Endothelial cell of umbilical vein (primary cell): ENCODE results near the gene C1orf116. TPM values are rescaled to one million over a fixed set of nuclear protein-coding genes. Genes with fewer than 3 reads are reported as not detected.

Experiments
- BruUV-seq: library from RNA; stranded (reverse); fragments of 400-500 nt; replicated peaks from 2 replicates; lab custom pipeline; 2021; lab: Mats Ljungman, UMichigan
- CTCF ChIA-PET: fragments of 300-600, 350-600 bp; sonication (Branson Sonifier 250); formaldehyde crosslinking; loops from one replicate; lab custom pipeline; 2021; ENCODE audit warnings: antibody characterized with exemption, inconsistent platforms; lab: Charles Lee
- POLR2A ChIA-PET: fragments of 300-600, 350-600 bp; sonication (Branson Sonifier 250); formaldehyde crosslinking; loops from one replicate; lab custom pipeline; 2021; ENCODE audit warnings: antibody characterized with exemption, inconsistent platforms; lab: Charles Lee
- DNase-seq: peaks from one replicate; pipeline ENCODE4 v3.0.0-alpha.2; 2011; ENCODE audit warnings: low read depth, low spot score
- FAIRE-seq: peaks from 2 replicates; lab custom pipeline; 2011; peaks lifted over from hg19 to GRCh38; lab: Jason Lieb, UNC
- H2AFZ ChIP-seq: 2 replicates; pipeline ENCODE4 v1.6.0; 2012; ENCODE audit warnings: low read depth, low read length, control low read depth, inconsistent platforms
- H3K27ac ChIP-seq: 2 replicates; pipeline ENCODE4 v1.5.1; 2011; ENCODE audit warnings: low read depth, mild to moderate bottlenecking, control low read depth, low read length, moderate library complexity; ENCODE audit not compliant: insufficient read depth
- H3K27me3 ChIP-seq, 2 experiments: 2 replicates each; pipeline versions ENCODE4 v1.6.0 to v1.6.1; 2011; ENCODE audit warnings: low read length in 2 of 2, mixed read lengths in 1 of 2; ENCODE audit not compliant: control insufficient read depth in 2 of 2, insufficient read depth in 2 of 2
- H3K36me3 ChIP-seq, 2 experiments: 2 replicates in 1 of 2; 3 replicates in 1 of 2; pipeline ENCODE4 v1.5.1; 2011; ENCODE audit warnings: low read length in 2 of 2, mild to moderate bottlenecking in 1 of 2, moderate library complexity in 1 of 2; ENCODE audit not compliant: control insufficient read depth in 2 of 2, insufficient read depth in 2 of 2; ENCODE audit errors: extremely low read depth in 1 of 2
- H3K4me1 ChIP-seq: 3 replicates; pipeline ENCODE4 v1.5.1; 2011; ENCODE audit warnings: mild to moderate bottlenecking, low read length; ENCODE audit not compliant: control insufficient read depth, insufficient read depth; ENCODE audit errors: extremely low read depth
- H3K4me2 ChIP-seq: 2 replicates; pipeline ENCODE4 v1.6.1; 2011; ENCODE audit warnings: low read length, control low read depth, mixed read lengths; ENCODE audit not compliant: insufficient read depth
- H3K4me3 ChIP-seq, 3 experiments: fragments of 200-600 bp in 1 of 3; sonication (generic), shearing (Covaris generic) in 1 of 3; replicated peaks in 1 of 3; 2 replicates each; pipeline ENCODE4 v1.5.1; 2011 to 2016; ENCODE audit warnings: control low read depth in 3 of 3, low read length in 3 of 3, mild to moderate bottlenecking in 2 of 3, inconsistent platforms in 1 of 3, low read depth in 1 of 3, moderate library complexity in 1 of 3; ENCODE audit not compliant: insufficient read depth in 1 of 3
- H3K79me2 ChIP-seq: 2 replicates; pipeline ENCODE4 v1.6.0; 2012; ENCODE audit warnings: low read length, inconsistent platforms; ENCODE audit not compliant: control insufficient read depth, insufficient read depth
- H3K9ac ChIP-seq: replicated peaks from 2 replicates; pipeline ENCODE3; 2011; ENCODE audit warnings: low read length, control low read depth; ENCODE audit not compliant: insufficient read depth; ENCODE audit errors: extremely low read depth
- H3K9me1 ChIP-seq: replicated peaks from 3 replicates; pipeline ENCODE4 v1.6.0; 2011; ENCODE audit warnings: mild to moderate bottlenecking, low read length; ENCODE audit not compliant: control insufficient read depth, insufficient read depth; ENCODE audit errors: extremely low read depth
- H3K9me3 ChIP-seq: replicated peaks from 2 replicates; pipeline ENCODE4 v1.5.1; 2012; ENCODE audit warnings: low read length, inconsistent platforms; ENCODE audit not compliant: control insufficient read depth, insufficient read depth
- H4K20me1 ChIP-seq: replicated peaks from 2 replicates; pipeline ENCODE3; 2011; ENCODE audit warnings: mild to moderate bottlenecking, low read length; ENCODE audit not compliant: control insufficient read depth, insufficient read depth; ENCODE audit errors: extremely low read depth
- EZH2 ChIP-seq: IDR thresholded peaks from 2 replicates; pipeline ENCODE4 v1.6.1; 2012; ENCODE audit warnings: borderline replicate concordance, low read depth, mild to moderate bottlenecking, moderate library complexity, low read length, inconsistent platforms; ENCODE audit not compliant: severe bottlenecking
- FOS ChIP-seq: IDR thresholded peaks from 2 replicates; pipeline ENCODE4 v1.6.1; 2011; ENCODE audit warnings: mild to moderate bottlenecking, low read length, moderate library complexity, borderline replicate concordance; ENCODE audit not compliant: insufficient read depth
- GATA2 ChIP-seq: IDR thresholded peaks from 2 replicates; pipeline ENCODE4 v1.7.0; 2011; ENCODE audit warnings: low read depth, mild to moderate bottlenecking, moderate library complexity, mixed read lengths, low read length; ENCODE audit not compliant: insufficient read length, insufficient read depth
- JUN ChIP-seq: IDR thresholded peaks from 2 replicates; pipeline ENCODE4 v1.6.1; 2011; ENCODE audit warnings: borderline replicate concordance, low read depth; ENCODE audit not compliant: insufficient read length, insufficient read depth
- MYC ChIP-seq: IDR thresholded peaks from one replicate; pipeline ENCODE4 v1.6.1; 2011; ENCODE audit warnings: mild to moderate bottlenecking, low read depth, low read length
- POLR2A ChIP-seq: IDR thresholded peaks from 2 replicates; pipeline ENCODE4 v1.6.1; 2012; ENCODE audit warnings: low read depth, mild to moderate bottlenecking, control low read depth, low read length
- POLR2AphosphoS5 ChIP-seq: IDR thresholded peaks from 2 replicates; pipeline ENCODE4 v1.6.1; 2012; ENCODE audit warnings: low read depth, mild to moderate bottlenecking, control low read depth, low read length, moderate library complexity; ENCODE audit not compliant: insufficient read depth
- dilution Hi-C: fragments of 300-500 bp; cut with MboI; formaldehyde crosslinking; loops from one replicate; pipeline ENCODE4 v1.15.0; 2019; ENCODE audit warnings: low sequenced_read_pairs; ENCODE audit not compliant: extremely low pct_ligation_motif_present
- intact Hi-C: fragments of 100-400 bp; cut with micrococcal nuclease; formaldehyde crosslinking; loops from one replicate; pipeline ENCODE4 v1.10.0; 2022
- polyA plus RNA-seq, 4 experiments: library from polyadenylated mRNA; depleted of rRNA in 3 of 4; stranded (reverse) in 3 of 4; unstranded in 1 of 4; fragments of >200 nt; gene quantifications; 2 replicates each; pipeline versions ENCODE4 v1.2.1 to v1.2.3, GENCODE V29; 2011 to 2012; ENCODE audit warnings: missing spikeins in 1 of 4
- total RNA-seq: library from RNA; stranded (reverse); gene quantifications from 2 replicates; pipeline ENCODE4 v1.2.3, GENCODE V29; 2021
- TF ChIP-seq, protein P1 (sequence below), 2 donors: IDR thresholded peaks; 1 replicate in 1 of 2; 2 replicates in 1 of 2; pipeline ENCODE4 v1.5.1; 2011; ENCODE audit warnings: low read length in 2 of 2, mild to moderate bottlenecking in 2 of 2, moderate library complexity in 2 of 2, control low read depth in 1 of 2, inconsistent platforms in 1 of 2, low read depth in 1 of 2; ENCODE audit not compliant: insufficient read depth in 1 of 2; ENCODE audit errors: extremely low read depth in 1 of 2
- TF ChIP-seq, protein P2 (sequence below): IDR thresholded peaks from 2 replicates; pipeline ENCODE4 v1.6.1; 2011; ENCODE audit not compliant: insufficient read depth, insufficient read length

C1orf116 gene
- total and polyA plus RNA-seq, 2 donors (not counting 3 experiments of a cell fraction or from before 2014, with no cell fraction given) = 0.07 TPM; not detected in 1

- intact Hi-C loops = no loop called here
- H3K27me3 ChIP-seq = peaks cover 7 to 23% of the 10 kb centered on the region in 2 experiments
- TF ChIP-seq POLR2A = no peak
- no peak for TF ChIP-seq POLR2AphosphoS5
- no peak for TF ChIP-seq EZH2
- TF ChIP-seq GATA2 = no peak
- no peak for TF ChIP-seq JUN
- TF ChIP-seq, protein P1, sequence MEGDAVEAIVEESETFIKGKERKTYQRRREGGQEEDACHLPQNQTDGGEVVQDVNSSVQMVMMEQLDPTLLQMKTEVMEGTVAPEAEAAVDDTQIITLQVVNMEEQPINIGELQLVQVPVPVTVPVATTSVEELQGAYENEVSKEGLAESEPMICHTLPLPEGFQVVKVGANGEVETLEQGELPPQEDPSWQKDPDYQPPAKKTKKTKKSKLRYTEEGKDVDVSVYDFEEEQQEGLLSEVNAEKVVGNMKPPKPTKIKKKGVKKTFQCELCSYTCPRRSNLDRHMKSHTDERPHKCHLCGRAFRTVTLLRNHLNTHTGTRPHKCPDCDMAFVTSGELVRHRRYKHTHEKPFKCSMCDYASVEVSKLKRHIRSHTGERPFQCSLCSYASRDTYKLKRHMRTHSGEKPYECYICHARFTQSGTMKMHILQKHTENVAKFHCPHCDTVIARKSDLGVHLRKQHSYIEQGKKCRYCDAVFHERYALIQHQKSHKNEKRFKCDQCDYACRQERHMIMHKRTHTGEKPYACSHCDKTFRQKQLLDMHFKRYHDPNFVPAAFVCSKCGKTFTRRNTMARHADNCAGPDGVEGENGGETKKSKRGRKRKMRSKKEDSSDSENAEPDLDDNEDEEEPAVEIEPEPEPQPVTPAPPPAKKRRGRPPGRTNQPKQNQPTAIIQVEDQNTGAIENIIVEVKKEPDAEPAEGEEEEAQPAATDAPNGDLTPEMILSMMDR (IDR thresholded peaks at IDR 0.05; ENCODE audit: extremely low read depth in 1 of 2, insufficient read depth in 1 of 2, low read depth in 1 of 2, low read length in 2 of 2) = no peak
- TF ChIP-seq, protein P2, sequence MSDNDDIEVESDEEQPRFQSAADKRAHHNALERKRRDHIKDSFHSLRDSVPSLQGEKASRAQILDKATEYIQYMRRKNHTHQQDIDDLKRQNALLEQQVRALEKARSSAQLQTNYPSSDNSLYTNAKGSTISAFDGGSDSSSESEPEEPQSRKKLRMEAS = no peak
- no peak for TF ChIP-seq MYC
- no peak for TF ChIP-seq FOS
- no peaks in the 10 kb centered on the region for H3K36me3 ChIP-seq
- H2AFZ ChIP-seq = no peak overlapping the region
- FAIRE-seq (no peak), DNase-seq (no peak)
- dilution Hi-C loops = no loop called here
- H4K20me1 ChIP-seq = no peaks in the 10 kb centered on the region
- H3K4me3 ChIP-seq = no peak overlapping the region
- no TSS peak for BruUV-seq
- no peak overlapping the region for H3K9ac ChIP-seq
- no peaks in the 10 kb centered on the region for H3K4me1 ChIP-seq
- H3K9me1 ChIP-seq = no peaks in the 10 kb centered on the region
- ChIA-PET CTCF (interaction anchor here (1.2 kb wide), 1 partner anchor 19 kb away, joined by 4 read pairs; no protein-coding TSS in a partner anchor), POLR2A (no interaction called here)
- H3K4me2 ChIP-seq = no peak overlapping the region
- no peaks in the 10 kb centered on the region for H3K9me3 ChIP-seq
- no peak overlapping the region for H3K27ac ChIP-seq
- no peaks in the 10 kb centered on the region for H3K79me2 ChIP-seq
These were observed 2.0 kb downstream of the C1orf116 start for GRCh38 chr1:207030522-207031009.
